Caco-2 (cell line): ENCODE results near the gene GALNT17. TPM values are rescaled to one million over a fixed set of nuclear protein-coding genes. Genes with fewer than 3 reads are reported as not detected.

Source experiments
- BruUV-seq: library from RNA; stranded (reverse); fragments of 400-500 nt; replicated peaks from 2 replicates; lab custom pipeline; 2021; lab: Mats Ljungman, UMichigan
- CTCF ChIA-PET: fragments of 300-600 bp; sonication (Branson Sonifier 250); formaldehyde crosslinking; loops from one replicate; lab custom pipeline; 2022; ENCODE audit warnings: antibody characterized with exemption; lab: Charles Lee
- POLR2A ChIA-PET: fragments of 300-600 bp; sonication (Branson Sonifier 250); formaldehyde crosslinking; loops from one replicate; lab custom pipeline; 2022; ENCODE audit warnings: antibody characterized with exemption; lab: Charles Lee
- DNase-seq, 2 experiments: peaks; one replicate each; pipeline versions ENCODE4 v3.0.0 to v3.0.0-alpha.2; 2020 to 2022
- H3K27me3 ChIP-seq: replicated peaks from 2 replicates; pipeline ENCODE4 v1.6.0; 2011; ENCODE audit warnings: low read length; ENCODE audit not compliant: control insufficient read depth, insufficient read depth
- H3K36me3 ChIP-seq: 2 replicates; pipeline ENCODE4 v1.5.1; 2011; ENCODE audit warnings: low read length; ENCODE audit not compliant: control insufficient read depth, insufficient read depth
- H3K4me1 ChIP-seq: fragments of 250-450 bp; sonication (Bioruptor Pico); 2 replicates; pipeline ENCODE4 v1.5.1; 2020; ENCODE audit warnings: mild to moderate bottlenecking
- H3K4me3 ChIP-seq: 2 replicates; pipeline ENCODE4 v1.5.1; 2011; ENCODE audit warnings: low read depth, mild to moderate bottlenecking, control low read depth, low read length
- H3K9me3 ChIP-seq: fragments of 250-450 bp; sonication (Bioruptor Pico); 2 replicates; pipeline ENCODE4 v1.5.1; 2020; ENCODE audit warnings: mild to moderate bottlenecking, moderate library complexity
- H3K27ac Mint-ChIP-seq: one replicate; pipeline ENCODE4 v1.8.0; 2022; ENCODE audit warnings: mixed read lengths; ENCODE audit not compliant: unreplicated experiment
- H3K27me3 Mint-ChIP-seq: one replicate; pipeline ENCODE4 v1.8.0; 2022; ENCODE audit warnings: mixed read lengths; ENCODE audit not compliant: insufficient read depth, unreplicated experiment
- H3K36me3 Mint-ChIP-seq: one replicate; pipeline ENCODE4 v1.8.0; 2022; ENCODE audit warnings: mild to moderate bottlenecking, mixed read lengths; ENCODE audit not compliant: insufficient read depth, unreplicated experiment
- H3K4me1 Mint-ChIP-seq: one replicate; pipeline ENCODE4 v1.8.0; 2022; ENCODE audit warnings: low read depth, mixed read lengths; ENCODE audit not compliant: unreplicated experiment
- H3K4me3 Mint-ChIP-seq: one replicate; pipeline ENCODE4 v1.8.0; 2022; ENCODE audit warnings: mild to moderate bottlenecking, moderate library complexity, mixed read lengths; ENCODE audit not compliant: unreplicated experiment
- H3K9me3 Mint-ChIP-seq: one replicate; pipeline ENCODE4 v1.8.0; 2022; ENCODE audit warnings: mixed read lengths; ENCODE audit not compliant: unreplicated experiment
- intact Hi-C: fragments of 100-400 bp; cut with micrococcal nuclease; formaldehyde crosslinking; loops from one replicate; pipeline ENCODE4 v1.10.0; 2022; ENCODE audit not compliant: unreplicated experiment
- total RNA-seq: library from RNA; stranded (reverse); gene quantifications from 2 replicates; pipeline ENCODE4 v1.2.3, GENCODE V29; 2022
- TF ChIP-seq, protein P1 (sequence below), 2 experiments: fragments of 200-600 bp in 1 of 2; IDR thresholded peaks; 1 replicate in 1 of 2; 2 replicates in 1 of 2; pipeline versions ENCODE4 v1.5.1 to v1.8.0; 2011 to 2022; ENCODE audit warnings: antibody characterized with exemption in 1 of 2, control low read depth in 1 of 2, inconsistent platforms in 1 of 2, low read depth in 1 of 2, low read length in 1 of 2, mild to moderate bottlenecking in 1 of 2, moderate library complexity in 1 of 2; ENCODE audit not compliant: insufficient read depth in 1 of 2, severe bottlenecking in 1 of 2, unreplicated experiment in 1 of 2

GALNT17 gene
- total RNA-seq, 1 experiment from 2014 or later: not detected

GRCh38 chr7:71270558-71270957 lies 138.6 kb downstream of the GALNT17 start:
- Histone ChIP-seq H3K4me1 (no peaks in the 10 kb centered on the region), H3K4me3 (no peak overlapping the region), H3K36me3 (no peaks in the 10 kb centered on the region), H3K27me3 (no peaks in the 10 kb centered on the region), H3K9me3 (no peaks in the 10 kb centered on the region; the same call in 1 of the 2 replicates)
- ChIA-PET CTCF (no interaction called here), POLR2A (no interaction called here)
- peaks cover 21% of the 10 kb centered on the region for H3K9me3 Mint-ChIP-seq
- no peak for DNase-seq
- no TSS peak for BruUV-seq
- no peak overlapping the region for H3K27ac Mint-ChIP-seq
- H3K36me3 Mint-ChIP-seq: no peaks in the 10 kb centered on the region
- H3K4me1 Mint-ChIP-seq: no peaks in the 10 kb centered on the region
- H3K4me3 Mint-ChIP-seq: no peak overlapping the region
- TF ChIP-seq, protein P1, sequence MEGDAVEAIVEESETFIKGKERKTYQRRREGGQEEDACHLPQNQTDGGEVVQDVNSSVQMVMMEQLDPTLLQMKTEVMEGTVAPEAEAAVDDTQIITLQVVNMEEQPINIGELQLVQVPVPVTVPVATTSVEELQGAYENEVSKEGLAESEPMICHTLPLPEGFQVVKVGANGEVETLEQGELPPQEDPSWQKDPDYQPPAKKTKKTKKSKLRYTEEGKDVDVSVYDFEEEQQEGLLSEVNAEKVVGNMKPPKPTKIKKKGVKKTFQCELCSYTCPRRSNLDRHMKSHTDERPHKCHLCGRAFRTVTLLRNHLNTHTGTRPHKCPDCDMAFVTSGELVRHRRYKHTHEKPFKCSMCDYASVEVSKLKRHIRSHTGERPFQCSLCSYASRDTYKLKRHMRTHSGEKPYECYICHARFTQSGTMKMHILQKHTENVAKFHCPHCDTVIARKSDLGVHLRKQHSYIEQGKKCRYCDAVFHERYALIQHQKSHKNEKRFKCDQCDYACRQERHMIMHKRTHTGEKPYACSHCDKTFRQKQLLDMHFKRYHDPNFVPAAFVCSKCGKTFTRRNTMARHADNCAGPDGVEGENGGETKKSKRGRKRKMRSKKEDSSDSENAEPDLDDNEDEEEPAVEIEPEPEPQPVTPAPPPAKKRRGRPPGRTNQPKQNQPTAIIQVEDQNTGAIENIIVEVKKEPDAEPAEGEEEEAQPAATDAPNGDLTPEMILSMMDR (IDR thresholded peaks at IDR 0.05; ENCODE audit: insufficient read depth in 1 of 2, low read depth in 1 of 2, low read length in 1 of 2, severe bottlenecking in 1 of 2, unreplicated experiment in 1 of 2): no peak
- H3K27me3 Mint-ChIP-seq: no peaks in the 10 kb centered on the region
- intact Hi-C loops: no loop called here

DNA sequence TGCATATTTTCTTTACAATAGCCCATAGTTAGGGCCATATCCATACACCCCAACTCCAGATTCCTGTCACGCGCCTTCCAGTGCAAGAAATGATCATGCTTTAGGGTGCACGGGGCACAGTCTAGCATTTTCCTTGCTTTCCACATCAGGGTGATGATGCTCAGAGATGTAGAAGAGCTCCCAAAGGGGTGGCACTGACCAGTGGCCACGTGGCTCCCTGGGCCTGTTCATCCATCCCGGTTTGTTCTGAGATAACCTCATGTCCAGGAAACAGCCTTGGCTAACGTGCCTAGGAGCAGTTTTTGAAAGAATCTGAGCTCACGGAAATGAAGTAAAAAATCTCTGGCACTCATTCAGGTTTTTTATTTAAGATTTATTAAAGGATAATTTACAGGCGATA lies 139.3 kb downstream of the GALNT17 start:
- Mint-ChIP-seq H3K27me3 (no peaks in the 10 kb centered on the region), H3K4me3 (no peak overlapping the region), H3K27ac (no peak overlapping the region), H3K9me3 (peaks cover 15% of the 10 kb centered on the region), H3K36me3 (no peaks in the 10 kb centered on the region), H3K4me1 (no peaks in the 10 kb centered on the region)
- H3K36me3 ChIP-seq: no peaks in the 10 kb centered on the region
- H3K27me3 ChIP-seq: no peaks in the 10 kb centered on the region
- H3K4me3 ChIP-seq: no peak overlapping the region
- DNase-seq: no peak
- H3K9me3 ChIP-seq: no peaks in the 10 kb centered on the region; the same call in none of the 2 replicates
- ChIA-PET CTCF (no interaction called here), POLR2A (no interaction called here)
- no peaks in the 10 kb centered on the region for H3K4me1 ChIP-seq
- TF ChIP-seq, protein P1 (IDR thresholded peaks at IDR 0.05; ENCODE audit: insufficient read depth in 1 of 2, low read depth in 1 of 2, low read length in 1 of 2, severe bottlenecking in 1 of 2, unreplicated experiment in 1 of 2): no peak
- intact Hi-C loops: no loop called here
- BruUV-seq: no TSS peak

DNA sequence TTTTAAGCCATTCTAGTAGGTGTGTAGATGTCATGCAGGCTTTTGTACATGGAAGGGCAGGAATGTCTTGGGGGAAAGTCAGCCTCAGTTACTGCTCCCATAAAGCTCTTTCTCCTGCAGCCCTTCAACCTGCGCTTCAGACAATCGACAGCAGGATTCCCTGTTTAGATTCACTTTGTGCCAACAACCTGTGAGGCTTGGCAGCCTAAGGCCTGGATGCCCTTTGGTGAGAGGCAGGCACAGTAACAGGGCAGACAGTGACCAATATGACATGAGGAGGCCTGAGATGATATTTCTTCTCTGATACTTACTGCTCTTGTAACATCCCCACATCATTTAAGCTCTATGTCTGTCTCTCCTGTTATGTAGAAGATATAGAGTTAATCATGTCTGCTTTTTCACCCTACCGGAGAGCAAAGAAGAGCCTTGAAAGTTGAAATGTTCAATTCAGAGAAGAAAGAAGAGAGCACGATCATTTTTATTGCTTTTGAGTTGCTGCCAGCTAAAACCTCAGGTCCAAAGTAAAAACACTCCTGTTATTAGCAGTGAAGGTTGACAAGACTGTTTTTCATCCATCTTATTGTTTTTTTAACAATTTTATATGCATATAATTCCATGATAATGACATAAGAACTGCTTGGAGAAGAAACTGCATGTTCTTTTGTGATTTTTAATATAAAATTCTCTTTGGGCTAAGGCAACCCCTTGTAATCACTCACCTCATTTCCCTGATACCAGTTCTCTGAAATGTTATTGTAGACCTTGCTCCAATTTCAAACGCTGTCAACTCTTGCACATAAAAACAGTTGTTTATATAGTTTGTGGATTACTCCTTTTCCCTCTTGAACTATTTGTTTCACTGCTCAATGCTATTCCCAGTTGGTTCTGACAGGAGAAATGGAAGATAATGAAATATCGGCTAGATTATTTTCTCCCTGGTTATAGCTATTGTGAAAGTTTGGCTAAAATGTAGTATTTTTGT lies 140.9 kb downstream of the GALNT17 start:
- Mint-ChIP-seq H3K27ac (no peak overlapping the region), H3K36me3 (no peaks in the 10 kb centered on the region), H3K4me3 (no peak overlapping the region), H3K27me3 (no peaks in the 10 kb centered on the region), H3K4me1 (no peaks in the 10 kb centered on the region), H3K9me3 (peaks cover 19% of the 10 kb centered on the region)
- Histone ChIP-seq H3K4me3 (no peak overlapping the region), H3K4me1 (no peaks in the 10 kb centered on the region), H3K36me3 (no peaks in the 10 kb centered on the region), H3K27me3 (no peaks in the 10 kb centered on the region), H3K9me3 (no peaks in the 10 kb centered on the region; the same call in none of the 2 replicates)
- DNase-seq: no peak
- CTCF ChIA-PET: no interaction called here
- POLR2A ChIA-PET: no interaction called here
- TF ChIP-seq, protein P1 (IDR thresholded peaks at IDR 0.05; ENCODE audit: insufficient read depth in 1 of 2, low read depth in 1 of 2, low read length in 1 of 2, severe bottlenecking in 1 of 2, unreplicated experiment in 1 of 2): no peak
- BruUV-seq: no TSS peak
- intact Hi-C loops: no loop called here
